ENCODE measurements around the gene COL5A1.

GRCh38 chr9:134623258-134624066 lies 18.1 kb upstream of the COL5A1 start:
- TF ChIP-seq ZNF274 (IDR thresholded peaks at IDR 0.05; ENCODE audit: low read depth, low read length) (no peak), YY1 (IDR thresholded peaks at IDR 0.05; ENCODE audit: insufficient read depth, insufficient read length) (no peak), SUZ12 (IDR thresholded peaks at IDR 0.05; ENCODE audit: extremely low read depth, insufficient read depth, insufficient read length) (no peak)
